Kidney (tissue), 14 donors: ENCODE data around the gene ZNF394. TPM values are rescaled to one million over a fixed set of nuclear protein-coding genes. Genes with fewer than 3 reads are reported as not detected.

Experiments
- DNase-seq, 5 donors: peaks; one replicate each; pipeline ENCODE4 v3.0.0-alpha.2; 2013 to 2020
- FAIRE-seq: peaks from 2 replicates; lab custom pipeline; 2012; peaks lifted over from hg19 to GRCh38; lab: Jason Lieb, UNC
- H3K27ac ChIP-seq, 2 donors: one replicate each; pipeline ENCODE4 v1.7.0; 2013; ENCODE audit warnings: low read depth in 2 of 2, low read length in 2 of 2, inconsistent platforms in 1 of 2
- H3K27me3 ChIP-seq: one replicate; pipeline ENCODE4 v1.7.1; 2013; ENCODE audit warnings: low read length, inconsistent platforms; ENCODE audit not compliant: control insufficient read depth, insufficient read depth
- H3K36me3 ChIP-seq, 3 donors: one replicate each; pipeline versions ENCODE4 v1.7.0 to v1.7.1; 2013; ENCODE audit warnings: low read length in 3 of 3, control low read depth in 1 of 3, inconsistent platforms in 1 of 3; ENCODE audit not compliant: insufficient read depth in 3 of 3, control insufficient read depth in 2 of 3
- H3K4me1 ChIP-seq, 3 donors: one replicate each; pipeline versions ENCODE4 v1.7.0 to v1.7.1; 2013; ENCODE audit warnings: low read length in 3 of 3, inconsistent platforms in 1 of 3, low read depth in 1 of 3; ENCODE audit not compliant: control insufficient read depth in 2 of 3, insufficient read depth in 2 of 3
- H3K4me3 ChIP-seq, 3 donors: one replicate each; pipeline versions ENCODE4 v1.7.0 to v1.8.1; 2013; ENCODE audit warnings: low read length in 3 of 3, control low read depth in 1 of 3, inconsistent platforms in 1 of 3
- H3K9ac ChIP-seq, 3 donors: one replicate each; pipeline versions ENCODE4 v1.7.0 to v1.7.1; 2013; ENCODE audit warnings: low read length in 3 of 3, control low read depth in 1 of 3, inconsistent platforms in 1 of 3
- H3K9me3 ChIP-seq, 3 donors: one replicate each; pipeline versions ENCODE4 v1.7.0 to v1.7.1; 2013; ENCODE audit warnings: low read length in 3 of 3, control low read depth in 1 of 3, inconsistent platforms in 1 of 3; ENCODE audit not compliant: control insufficient read depth in 2 of 3, insufficient read depth in 1 of 3
- CTCF ChIP-seq: IDR thresholded peaks from 3 replicates; pipeline ENCODE4 v1.5.1; 2012; ENCODE audit warnings: mild to moderate bottlenecking, moderate library complexity, borderline replicate concordance; ENCODE audit not compliant: insufficient read depth; ENCODE audit errors: extremely low read depth
- intact Hi-C: fragments of 100-400 bp; cut with DNase I; formaldehyde crosslinking; loops from one replicate; pipeline ENCODE4 v1.11.1; 2022
- polyA plus RNA-seq: library from polyadenylated mRNA; stranded (reverse); fragments of 350-450 nt; fragmentation: Illumina TruSeq; extraction: RNeasy Lipid Tissue Mini Kit (QIAGEN cat#74804); gene quantifications from one replicate; pipeline ENCODE4 v1.2.3, GENCODE V29; 2014; ENCODE audit warnings: low read depth, low replicate concordance; ENCODE audit not compliant: insufficient read depth
- total RNA-seq: library from RNA; stranded (reverse); fragmentation: NEBNext Ultra II Directional; extraction: Animal tissue kit (Norgen Biotek cat#: 25700); gene quantifications from one replicate; pipeline ENCODE4 v1.2.1, GENCODE V29; 2021
- donor health status: control.
- donor health status: control.
- donor health status: control.
- donor health status: control.
- donor health status: control.
- donor health status: DM: yes; HTN: yes; CAD: no.
- donor health status: Normal renal cell carcinoma (clear cell type).

ZNF394 gene
- total and polyA plus RNA-seq, 2 donors from 2014 or later = 15.7 to 33.6 TPM

- Histone ChIP-seq H3K27me3 (no peaks in the 10 kb centered on the region), H3K4me3 (no peak overlapping the region), H3K9me3 (no peaks in the 10 kb centered on the region), H3K36me3 (peaks cover 2 to 40% (median 26%) of the 10 kb centered on the region in 3 donors), H3K9ac (no peak overlapping the region), H3K27ac (no peak overlapping the region), H3K4me1 (no peaks in the 10 kb centered on the region)
- FAIRE-seq (no peak), DNase-seq (no peak)
- intact Hi-C loops = no loop called here
- no peak for TF ChIP-seq CTCF
Observed at GRCh38 chr7:99449326-99449725, 50.8 kb downstream of the ZNF394 start.

- intact Hi-C loops = no loop called here
- Histone ChIP-seq H3K4me3 (no peak overlapping the region), H3K27me3 (no peaks in the 10 kb centered on the region), H3K9me3 (no peaks in the 10 kb centered on the region), H3K36me3 (peaks cover 2 to 40% (median 24%) of the 10 kb centered on the region in 3 donors), H3K27ac (no peak overlapping the region), H3K9ac (no peak overlapping the region), H3K4me1 (no peaks in the 10 kb centered on the region)
- DNase-seq (no peak), FAIRE-seq (no peak)
- no peak for TF ChIP-seq CTCF
Observed at GRCh38 chr7:99448855-99449254, 51.2 kb downstream of the ZNF394 start.

- Histone ChIP-seq H3K36me3 (peaks cover 2 to 39% (median 24%) of the 10 kb centered on the region in 3 donors), H3K4me1 (no peaks in the 10 kb centered on the region), H3K4me3 (no peak overlapping the region), H3K9me3 (no peaks in the 10 kb centered on the region), H3K27ac (no peak overlapping the region), H3K9ac (no peak overlapping the region), H3K27me3 (no peaks in the 10 kb centered on the region)
- no peak for FAIRE-seq
- intact Hi-C loops = no loop called here
- TF ChIP-seq CTCF = no peak
- DNase-seq = no peak
Observed at GRCh38 chr7:99447943-99448342, 52.1 kb downstream of the ZNF394 start.

- DNase-seq = no peak
- Histone ChIP-seq H3K9ac (no peak overlapping the region), H3K27me3 (no peaks in the 10 kb centered on the region), H3K27ac (no peak overlapping the region), H3K4me1 (no peaks in the 10 kb centered on the region), H3K9me3 (no peaks in the 10 kb centered on the region), H3K4me3 (no peak overlapping the region), H3K36me3 (peaks cover 2 to 38% (median 20%) of the 10 kb centered on the region in 3 donors)
- no peak for TF ChIP-seq CTCF
- intact Hi-C loops = no loop called here
- no peak for FAIRE-seq
Observed at GRCh38 chr7:99446096-99446495, 54.0 kb downstream of the ZNF394 start.
